K562 (cell line): ENCODE data around the gene KCTD13. TPM values are rescaled to one million over a fixed set of nuclear protein-coding genes. Genes with fewer than 3 reads are reported as not detected.

Source experiments
- GATAD2B ChIP-seq: fragments of 450-650 bp; IDR thresholded peaks from 2 replicates; pipeline ENCODE4 v1.6.1; 2017; ENCODE audit warnings: mild to moderate bottlenecking, borderline replicate concordance
- MTA1 ChIP-seq: fragments of 450-650 bp; IDR thresholded peaks from 2 replicates; pipeline ENCODE4 v1.6.1; 2017; ENCODE audit warnings: borderline replicate concordance
- PHB ChIP-seq: fragments of 250-450 bp; sonication (Bioruptor Pico); IDR thresholded peaks from 2 replicates; pipeline ENCODE4 v1.5.0; 2021
- SAP30 ChIP-seq: fragments of 200-600 bp; sonication (generic); IDR thresholded peaks from 2 replicates; pipeline ENCODE4 v1.6.1; 2012; ENCODE audit warnings: borderline replicate concordance, low read depth, mild to moderate bottlenecking, moderate library complexity, low read length, control low read depth, inconsistent platforms; ENCODE audit not compliant: insufficient read depth, poor library complexity, severe bottlenecking
- SIN3B ChIP-seq: fragments of 450-650 bp; IDR thresholded peaks from 2 replicates; pipeline ENCODE4 v1.6.1; 2017; ENCODE audit warnings: low read depth, mild to moderate bottlenecking, moderate library complexity
- STAT5B ChIP-seq: fragments of 250-450 bp; sonication (Bioruptor Pico); IDR thresholded peaks from 2 replicates; pipeline ENCODE4 v1.8.0; 2021; ENCODE audit warnings: mild to moderate bottlenecking, inconsistent platforms
- ZFX ChIP-seq: sonication (generic); formaldehyde crosslinking; IDR thresholded peaks from 2 replicates; pipeline ENCODE4 v1.8.0; 2022; ENCODE audit warnings: mild to moderate bottlenecking, missing genetic modification reagents, moderate library complexity
- ZNF121 ChIP-seq: sonication (generic); formaldehyde crosslinking; conservative IDR thresholded peaks from 2 replicates; pipeline ENCODE4 v1.8.0; 2022; ENCODE audit warnings: missing genetic modification reagents
- ZNF316 ChIP-seq: fragments of 450-650 bp; IDR thresholded peaks from 2 replicates; pipeline ENCODE4 v1.6.1; 2016
- ZNF561 ChIP-seq: fragments of 450-650 bp; formaldehyde crosslinking; conservative IDR thresholded peaks from 2 replicates; pipeline ENCODE4 v1.4.0; 2020; ENCODE audit warnings: mild to moderate bottlenecking, moderate library complexity
- polyA plus RNA-seq, 8 experiments: library from polyadenylated mRNA; depleted of rRNA in 4 of 8; stranded (reverse) in 5 of 8; unstranded in 3 of 8; fragments of >200 nt; fragmentation: Nextera tagmentation in 2 of 8; fragmentation: Illumina TruSeq in 1 of 8; extraction: Ambion mirVana in 2 of 8; extraction: Trizol in 1 of 8; gene quantifications; 2 replicates each; pipeline versions ENCODE4 v1.2.1 to v1.2.3, GENCODE V29; 2011 to 2014; ENCODE audit warnings: inconsistent platforms in 1 of 8, missing spikeins in 1 of 8
- total RNA-seq, 7 experiments: library from RNA; depleted of rRNA in 6 of 7; stranded (reverse); fragments of >200 nt in 6 of 7; fragmentation: Illumina TruSeq in 2 of 7; extraction: Trizol in 2 of 7; gene quantifications; 2 replicates each; pipeline versions ENCODE4 v1.2.1 to v1.2.3, GENCODE V29; 2011 to 2021; ENCODE audit warnings: low replicate concordance in 1 of 7
- TF ChIP-seq, protein P1 (sequence below): sonication (generic); formaldehyde crosslinking; IDR thresholded peaks from 2 replicates; pipeline ENCODE4 v1.8.0; 2023; ENCODE audit warnings: missing genetic modification reagents, mild to moderate bottlenecking, borderline replicate concordance
- TF ChIP-seq, protein P2 (sequence below): sonication (generic); formaldehyde crosslinking; IDR thresholded peaks from 2 replicates; pipeline ENCODE4 v1.8.0; 2022; ENCODE audit warnings: mild to moderate bottlenecking, missing genetic modification reagents
- TF ChIP-seq, protein P3 (sequence below): fragments of 150-350 bp; conservative IDR thresholded peaks from 2 replicates; pipeline ENCODE4 v1.6.1; 2014; ENCODE audit warnings: low read length
- TF ChIP-seq, protein P4 (sequence below): fragments of 250-450 bp; sonication (Bioruptor Pico); IDR thresholded peaks from 2 replicates; pipeline ENCODE4 v1.8.0; 2022; ENCODE audit warnings: moderate library complexity, mild to moderate bottlenecking, inconsistent platforms

KCTD13 gene
- total and polyA plus RNA-seq, 9 of the 15 experiments (the other 6 are each of a cell fraction or from before 2014, with no cell fraction given) = 1.0 to 20.6 (median 9.8) TPM

DNA sequence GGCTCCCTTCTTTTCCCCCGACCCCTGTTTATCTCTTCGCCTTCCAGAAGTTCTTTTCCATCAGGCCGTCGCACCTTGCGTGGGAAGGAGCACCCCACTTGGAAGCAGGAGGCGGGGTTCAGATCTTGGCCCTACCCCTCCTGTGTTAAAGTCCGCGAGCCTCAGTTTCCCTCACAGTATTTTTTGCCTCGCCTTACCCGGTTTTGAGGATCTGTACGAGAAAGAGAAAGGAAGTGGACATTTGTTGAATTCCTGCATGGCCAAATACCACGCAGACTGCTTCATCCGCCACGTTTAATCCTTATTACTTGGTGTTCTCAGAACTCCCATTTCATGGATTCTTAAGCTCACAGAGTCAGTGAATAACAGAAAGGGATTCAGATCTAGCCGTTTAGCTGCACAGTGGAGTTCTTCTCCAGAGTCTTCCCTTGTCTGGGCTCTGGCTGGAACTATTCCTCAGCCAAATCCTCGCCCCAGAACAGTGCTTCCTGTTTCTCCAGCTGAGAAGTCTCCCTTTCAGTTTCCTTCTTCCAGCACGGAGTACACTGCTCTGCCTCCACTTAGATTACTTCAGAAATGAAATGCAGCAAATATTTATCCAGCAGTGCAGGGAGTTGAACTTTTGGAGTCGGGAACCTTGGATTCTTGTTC lies 36.4 kb upstream of the KCTD13 start (continued):
- TF ChIP-seq, protein P1, sequence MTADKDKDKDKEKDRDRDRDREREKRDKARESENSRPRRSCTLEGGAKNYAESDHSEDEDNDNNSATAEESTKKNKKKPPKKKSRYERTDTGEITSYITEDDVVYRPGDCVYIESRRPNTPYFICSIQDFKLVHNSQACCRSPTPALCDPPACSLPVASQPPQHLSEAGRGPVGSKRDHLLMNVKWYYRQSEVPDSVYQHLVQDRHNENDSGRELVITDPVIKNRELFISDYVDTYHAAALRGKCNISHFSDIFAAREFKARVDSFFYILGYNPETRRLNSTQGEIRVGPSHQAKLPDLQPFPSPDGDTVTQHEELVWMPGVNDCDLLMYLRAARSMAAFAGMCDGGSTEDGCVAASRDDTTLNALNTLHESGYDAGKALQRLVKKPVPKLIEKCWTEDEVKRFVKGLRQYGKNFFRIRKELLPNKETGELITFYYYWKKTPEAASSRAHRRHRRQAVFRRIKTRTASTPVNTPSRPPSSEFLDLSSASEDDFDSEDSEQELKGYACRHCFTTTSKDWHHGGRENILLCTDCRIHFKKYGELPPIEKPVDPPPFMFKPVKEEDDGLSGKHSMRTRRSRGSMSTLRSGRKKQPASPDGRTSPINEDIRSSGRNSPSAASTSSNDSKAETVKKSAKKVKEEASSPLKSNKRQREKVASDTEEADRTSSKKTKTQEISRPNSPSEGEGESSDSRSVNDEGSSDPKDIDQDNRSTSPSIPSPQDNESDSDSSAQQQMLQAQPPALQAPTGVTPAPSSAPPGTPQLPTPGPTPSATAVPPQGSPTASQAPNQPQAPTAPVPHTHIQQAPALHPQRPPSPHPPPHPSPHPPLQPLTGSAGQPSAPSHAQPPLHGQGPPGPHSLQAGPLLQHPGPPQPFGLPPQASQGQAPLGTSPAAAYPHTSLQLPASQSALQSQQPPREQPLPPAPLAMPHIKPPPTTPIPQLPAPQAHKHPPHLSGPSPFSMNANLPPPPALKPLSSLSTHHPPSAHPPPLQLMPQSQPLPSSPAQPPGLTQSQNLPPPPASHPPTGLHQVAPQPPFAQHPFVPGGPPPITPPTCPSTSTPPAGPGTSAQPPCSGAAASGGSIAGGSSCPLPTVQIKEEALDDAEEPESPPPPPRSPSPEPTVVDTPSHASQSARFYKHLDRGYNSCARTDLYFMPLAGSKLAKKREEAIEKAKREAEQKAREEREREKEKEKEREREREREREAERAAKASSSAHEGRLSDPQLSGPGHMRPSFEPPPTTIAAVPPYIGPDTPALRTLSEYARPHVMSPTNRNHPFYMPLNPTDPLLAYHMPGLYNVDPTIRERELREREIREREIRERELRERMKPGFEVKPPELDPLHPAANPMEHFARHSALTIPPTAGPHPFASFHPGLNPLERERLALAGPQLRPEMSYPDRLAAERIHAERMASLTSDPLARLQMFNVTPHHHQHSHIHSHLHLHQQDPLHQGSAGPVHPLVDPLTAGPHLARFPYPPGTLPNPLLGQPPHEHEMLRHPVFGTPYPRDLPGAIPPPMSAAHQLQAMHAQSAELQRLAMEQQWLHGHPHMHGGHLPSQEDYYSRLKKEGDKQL (CRISPR knock-in tag) = no peak
- no peak for TF ChIP-seq MTA1
- TF ChIP-seq SIN3B = no peak
- no peak for TF ChIP-seq ZNF121 (CRISPR knock-in tag)
- TF ChIP-seq PHB = peak; percentile 69; the same call in 1 of the 2 replicates
- TF ChIP-seq, protein P2, sequence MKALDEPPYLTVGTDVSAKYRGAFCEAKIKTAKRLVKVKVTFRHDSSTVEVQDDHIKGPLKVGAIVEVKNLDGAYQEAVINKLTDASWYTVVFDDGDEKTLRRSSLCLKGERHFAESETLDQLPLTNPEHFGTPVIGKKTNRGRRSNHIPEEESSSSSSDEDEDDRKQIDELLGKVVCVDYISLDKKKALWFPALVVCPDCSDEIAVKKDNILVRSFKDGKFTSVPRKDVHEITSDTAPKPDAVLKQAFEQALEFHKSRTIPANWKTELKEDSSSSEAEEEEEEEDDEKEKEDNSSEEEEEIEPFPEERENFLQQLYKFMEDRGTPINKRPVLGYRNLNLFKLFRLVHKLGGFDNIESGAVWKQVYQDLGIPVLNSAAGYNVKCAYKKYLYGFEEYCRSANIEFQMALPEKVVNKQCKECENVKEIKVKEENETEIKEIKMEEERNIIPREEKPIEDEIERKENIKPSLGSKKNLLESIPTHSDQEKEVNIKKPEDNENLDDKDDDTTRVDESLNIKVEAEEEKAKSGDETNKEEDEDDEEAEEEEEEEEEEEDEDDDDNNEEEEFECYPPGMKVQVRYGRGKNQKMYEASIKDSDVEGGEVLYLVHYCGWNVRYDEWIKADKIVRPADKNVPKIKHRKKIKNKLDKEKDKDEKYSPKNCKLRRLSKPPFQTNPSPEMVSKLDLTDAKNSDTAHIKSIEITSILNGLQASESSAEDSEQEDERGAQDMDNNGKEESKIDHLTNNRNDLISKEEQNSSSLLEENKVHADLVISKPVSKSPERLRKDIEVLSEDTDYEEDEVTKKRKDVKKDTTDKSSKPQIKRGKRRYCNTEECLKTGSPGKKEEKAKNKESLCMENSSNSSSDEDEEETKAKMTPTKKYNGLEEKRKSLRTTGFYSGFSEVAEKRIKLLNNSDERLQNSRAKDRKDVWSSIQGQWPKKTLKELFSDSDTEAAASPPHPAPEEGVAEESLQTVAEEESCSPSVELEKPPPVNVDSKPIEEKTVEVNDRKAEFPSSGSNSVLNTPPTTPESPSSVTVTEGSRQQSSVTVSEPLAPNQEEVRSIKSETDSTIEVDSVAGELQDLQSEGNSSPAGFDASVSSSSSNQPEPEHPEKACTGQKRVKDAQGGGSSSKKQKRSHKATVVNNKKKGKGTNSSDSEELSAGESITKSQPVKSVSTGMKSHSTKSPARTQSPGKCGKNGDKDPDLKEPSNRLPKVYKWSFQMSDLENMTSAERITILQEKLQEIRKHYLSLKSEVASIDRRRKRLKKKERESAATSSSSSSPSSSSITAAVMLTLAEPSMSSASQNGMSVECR (CRISPR knock-in tag) = peak; percentile 62; the same call in 1 of the 2 replicates
- no peak for TF ChIP-seq STAT5B (CRISPR knock-in tag)
- peak; percentile 8; the same call in 1 of the 2 replicates for TF ChIP-seq ZFX (CRISPR knock-in tag)
- TF ChIP-seq, protein P3, sequence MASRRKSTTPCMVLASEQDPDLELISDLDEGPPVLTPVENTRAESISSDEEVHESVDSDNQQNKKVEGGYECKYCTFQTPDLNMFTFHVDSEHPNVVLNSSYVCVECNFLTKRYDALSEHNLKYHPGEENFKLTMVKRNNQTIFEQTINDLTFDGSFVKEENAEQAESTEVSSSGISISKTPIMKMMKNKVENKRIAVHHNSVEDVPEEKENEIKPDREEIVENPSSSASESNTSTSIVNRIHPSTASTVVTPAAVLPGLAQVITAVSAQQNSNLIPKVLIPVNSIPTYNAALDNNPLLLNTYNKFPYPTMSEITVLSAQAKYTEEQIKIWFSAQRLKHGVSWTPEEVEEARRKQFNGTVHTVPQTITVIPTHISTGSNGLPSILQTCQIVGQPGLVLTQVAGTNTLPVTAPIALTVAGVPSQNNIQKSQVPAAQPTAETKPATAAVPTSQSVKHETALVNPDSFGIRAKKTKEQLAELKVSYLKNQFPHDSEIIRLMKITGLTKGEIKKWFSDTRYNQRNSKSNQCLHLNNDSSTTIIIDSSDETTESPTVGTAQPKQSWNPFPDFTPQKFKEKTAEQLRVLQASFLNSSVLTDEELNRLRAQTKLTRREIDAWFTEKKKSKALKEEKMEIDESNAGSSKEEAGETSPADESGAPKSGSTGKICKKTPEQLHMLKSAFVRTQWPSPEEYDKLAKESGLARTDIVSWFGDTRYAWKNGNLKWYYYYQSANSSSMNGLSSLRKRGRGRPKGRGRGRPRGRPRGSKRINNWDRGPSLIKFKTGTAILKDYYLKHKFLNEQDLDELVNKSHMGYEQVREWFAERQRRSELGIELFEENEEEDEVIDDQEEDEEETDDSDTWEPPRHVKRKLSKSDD = no peak
- TF ChIP-seq GATAD2B = no peak
- TF ChIP-seq SAP30 = peak; percentile 17
- TF ChIP-seq ZNF561 (CRISPR knock-in tag) = no peak
- TF ChIP-seq ZNF316 = no peak
- TF ChIP-seq, protein P4, sequence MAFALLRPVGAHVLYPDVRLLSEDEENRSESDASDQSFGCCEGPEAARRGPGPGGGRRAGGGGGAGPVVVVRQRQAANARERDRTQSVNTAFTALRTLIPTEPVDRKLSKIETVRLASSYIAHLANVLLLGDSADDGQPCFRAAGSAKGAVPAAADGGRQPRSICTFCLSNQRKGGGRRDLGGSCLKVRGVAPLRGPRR (CRISPR knock-in tag) = peak; percentile 64; the same call in 1 of the 2 replicates
